ENCODE results near the gene NPB.

NPB gene

GRCh38 chr17:81870131-81870980 lies 31.7 kb upstream of the NPB start:
- DNase-seq = no peak

- DNase-seq = no peak
These were observed 31.1 kb upstream of the NPB start, which contains the start of gene ARHGDIA for GRCh38 chr17:81870981-81871386. Gene ARHGDIA (minus strand): TSS chr17:81871337. CDS start chr17:81869930, 1,407 bp downstream.

GRCh38 chr17:81871387-81872230 lies 30.4 kb upstream of the NPB start:
- DNase-seq = peak; percentile 58

- no peak for DNase-seq
These were observed 24.5 kb upstream of the NPB start for GRCh38 chr17:81877569-81877968.

- no peak for DNase-seq
These were observed 23.7 kb upstream of the NPB start for GRCh38 chr17:81878294-81878693.

GRCh38 chr17:81879121-81879520 lies 22.9 kb upstream of the NPB start:
- DNase-seq = no peak

- no peak for DNase-seq
These were observed 17.5 kb upstream of the NPB start for GRCh38 chr17:81884520-81884919.

GRCh38 chr17:81884968-81885367 lies 17.1 kb upstream of the NPB start:
- no peak for DNase-seq

GRCh38 chr17:81885454-81885853 lies 16.6 kb upstream of the NPB start:
- no peak for DNase-seq

- DNase-seq = no peak
These were observed 16.0 kb upstream of the NPB start for GRCh38 chr17:81885869-81886548.

GRCh38 chr17:81888105-81888987 lies 13.7 kb upstream of the NPB start:
- DNase-seq = no peak

GRCh38 chr17:81888988-81889595 lies 12.9 kb upstream of the NPB start:
- DNase-seq = no peak

GRCh38 chr17:81889602-81890001 lies 12.4 kb upstream of the NPB start:
- DNase-seq = no peak

- no peak for DNase-seq
These were observed 11.4 kb upstream of the NPB start for GRCh38 chr17:81890447-81891302.

GRCh38 chr17:81891303-81891552 lies 10.8 kb upstream of the NPB start:
- no peak for DNase-seq

GRCh38 chr17:81895400-81895799 lies 6.6 kb upstream of the NPB start:
- DNase-seq = no peak

GRCh38 chr17:81898029-81898866 lies 3.8 kb upstream of the NPB start:
- no peak for DNase-seq

- DNase-seq = no peak
These were observed 3.2 kb upstream of the NPB start for GRCh38 chr17:81898885-81899284.

- DNase-seq = no peak
These were observed 2.4 kb upstream of the NPB start for GRCh38 chr17:81899514-81900166.
